Stimulated activated naive CD8-positive, alpha-beta T cell treated with anti-CD3 and anti-CD28 coated beads, Interleukin-15, amount 100 ng/mL, for 72 hours (primary cell): ENCODE measurements around the gene USP48.

ENCODE experiments used
- ATAC-seq: fragments of 150-1000 bp; cut with Tn5 transposase; 2 replicates; pipeline ENCODE4 v1.10.0; 2021; ENCODE audit warnings: mild to moderate bottlenecking, moderate library complexity
- DNase-seq, 2 donors: peaks; one replicate each; pipeline ENCODE4 v3.0.0; 2021 to 2022
- H3K27ac Mint-ChIP-seq, 2 donors: one replicate each; pipeline ENCODE4 v1.8.0; 2022; ENCODE audit warnings: mild to moderate bottlenecking in 2 of 2, mixed read lengths in 2 of 2, moderate library complexity in 2 of 2
- H3K27me3 Mint-ChIP-seq: one replicate; pipeline ENCODE4 v1.8.0; 2022; ENCODE audit warnings: mixed read lengths
- H3K4me1 Mint-ChIP-seq: one replicate; pipeline ENCODE4 v1.8.0; 2022; ENCODE audit warnings: mild to moderate bottlenecking, mixed read lengths
- H3K4me3 Mint-ChIP-seq, 2 donors: one replicate each; pipeline ENCODE4 v1.8.0; 2022; ENCODE audit warnings: mild to moderate bottlenecking in 2 of 2, mixed read lengths in 2 of 2, moderate library complexity in 1 of 2
- H3K9me3 Mint-ChIP-seq, 2 donors: one replicate each; pipeline ENCODE4 v1.8.0; 2022; ENCODE audit warnings: mixed read lengths in 2 of 2

USP48 gene

DNA sequence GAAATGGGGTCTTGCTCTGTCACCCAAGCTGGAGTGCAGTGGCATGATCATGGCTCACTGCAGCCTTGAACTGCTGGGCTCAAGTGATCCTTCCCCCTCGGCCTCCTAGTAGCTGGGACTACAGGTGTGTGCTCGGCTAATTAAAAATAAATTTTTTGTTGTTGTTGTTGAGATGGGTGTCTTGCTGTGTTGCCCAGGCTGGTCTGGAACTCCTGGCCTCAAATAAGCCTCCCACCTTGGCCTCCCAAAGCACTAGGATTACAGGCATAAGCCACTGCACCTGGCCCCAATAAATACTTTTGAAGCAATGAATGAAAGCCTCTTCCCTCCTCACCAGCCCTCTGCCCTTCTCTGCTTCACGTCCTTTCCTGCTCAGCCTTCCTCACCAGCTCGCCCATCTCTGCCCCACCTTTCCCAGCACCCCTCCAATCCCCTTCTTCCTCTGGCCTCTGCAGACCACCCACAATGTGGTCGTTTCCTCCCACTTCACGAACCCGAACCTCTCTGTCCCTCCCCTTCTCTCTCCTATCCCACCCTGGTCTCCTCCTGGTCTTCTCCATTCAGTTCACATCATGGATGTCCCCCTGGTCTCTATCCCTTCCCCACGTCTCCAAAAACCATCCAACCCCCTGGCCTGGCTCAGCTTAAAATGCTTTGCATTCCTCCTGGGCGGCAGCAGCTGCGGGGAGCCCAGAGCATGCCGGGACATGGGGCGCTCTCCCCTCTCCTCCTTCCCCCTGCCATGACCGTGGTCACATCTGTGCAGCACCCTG, 152.2 kb downstream of the USP48 start:
- H3K27me3 Mint-ChIP-seq, result peaks cover 45% of the 10 kb centered on the region
- no peak for ATAC-seq
- H3K4me1 Mint-ChIP-seq, result no peaks in the 10 kb centered on the region
- H3K4me3 Mint-ChIP-seq, result no peak overlapping the region
- no peak overlapping the region for H3K27ac Mint-ChIP-seq
- H3K9me3 Mint-ChIP-seq, result no peaks in the 10 kb centered on the region
- DNase-seq, result no peak

DNA sequence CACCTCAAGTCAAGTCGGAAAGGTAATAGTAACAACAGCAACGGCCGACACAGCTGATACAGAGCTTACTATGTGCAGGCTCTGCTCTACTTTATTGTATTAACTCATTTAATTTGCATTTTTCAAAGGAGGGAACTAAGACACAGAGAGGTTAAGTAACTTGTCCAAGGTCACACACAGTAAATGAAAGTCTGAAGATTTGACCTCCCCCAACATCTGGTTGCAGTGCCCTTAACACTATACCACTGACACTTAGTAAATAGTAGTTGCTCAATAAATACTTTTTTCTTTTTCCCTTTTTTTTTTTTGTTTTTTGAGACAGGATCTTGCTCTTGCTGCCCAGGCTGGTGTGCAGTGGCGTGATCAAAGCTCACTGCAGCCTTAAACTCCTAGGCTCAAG, 153.0 kb downstream of the USP48 start:
- no peak overlapping the region for H3K27ac Mint-ChIP-seq
- H3K27me3 Mint-ChIP-seq, result peaks cover 37% of the 10 kb centered on the region
- H3K4me3 Mint-ChIP-seq, result no peak overlapping the region
- DNase-seq (no peak), ATAC-seq (no peak)
- H3K4me1 Mint-ChIP-seq, result no peaks in the 10 kb centered on the region
- H3K9me3 Mint-ChIP-seq, result no peaks in the 10 kb centered on the region

DNA sequence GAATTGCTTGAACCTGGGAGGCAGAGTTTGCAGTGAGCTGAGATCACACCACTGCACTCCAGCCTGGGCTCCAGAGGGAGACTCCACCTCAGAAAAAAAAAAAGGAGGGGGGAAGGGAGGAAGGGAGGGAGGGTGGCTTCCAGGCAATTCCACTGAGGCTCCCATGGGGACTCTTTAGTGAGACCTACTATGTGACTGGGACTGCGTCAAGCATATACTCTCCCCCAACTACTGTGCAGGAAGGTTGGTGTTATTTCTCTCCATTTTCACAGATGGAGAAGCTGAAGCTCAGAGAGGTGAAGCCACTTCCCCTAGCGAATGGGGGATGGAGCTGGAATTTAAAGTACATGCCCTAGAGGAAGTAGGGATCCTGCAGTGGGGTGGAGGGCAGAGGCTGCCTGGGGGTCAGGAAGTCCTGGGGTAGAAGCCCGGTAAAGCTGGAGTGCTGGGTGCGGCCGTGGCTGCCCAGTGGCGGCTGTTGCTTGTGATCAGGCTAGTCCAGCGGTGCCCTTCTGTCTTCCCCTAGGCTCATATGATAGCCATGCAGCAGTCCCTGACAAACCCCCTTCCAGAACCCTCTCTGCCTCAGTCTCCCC, 154.1 kb downstream of the USP48 start:
- DNase-seq (no peak), ATAC-seq (no peak)
- Mint-ChIP-seq H3K27me3 (peaks cover 37% of the 10 kb centered on the region), H3K27ac (no peak overlapping the region), H3K4me1 (no peaks in the 10 kb centered on the region), H3K4me3 (no peak overlapping the region), H3K9me3 (no peaks in the 10 kb centered on the region)
